HG03066 (cell line): ENCODE measurements around the gene TAS2R10.
"Not testable (repeated sequence)": the region's sequence is repeated elsewhere in the genome, so short reads cannot be mapped to it uniquely, and the experiment has no call there.

Experiments
- ATAC-seq: cut with Tn5 transposase; IDR thresholded peaks from one replicate; pipeline ENCODE4 v1.9.1; 2021; ENCODE audit warnings: low read depth; ENCODE audit not compliant: unreplicated experiment

The TAS2R10 gene

GRCh38 chr12:10826258-10826657, at the start of gene TAS2R10:
TSS of gene TAS2R10 (minus strand) at chr12:10826358. CDS start at chr12:10826269, 89 bp downstream.
- ATAC-seq = no peak

GRCh38 chr12:10873378-10873777, 47.2 kb upstream of the TAS2R10 start:
- no peak for ATAC-seq

GRCh38 chr12:10867381-10867780, 41.2 kb upstream of the TAS2R10 start:
- no peak for ATAC-seq

GRCh38 chr12:10863512-10864218, 37.5 kb upstream of the TAS2R10 start:
- ATAC-seq = no peak

- ATAC-seq = no peak
Observed at GRCh38 chr12:10861366-10861765, 35.2 kb upstream of the TAS2R10 start.

- no peak for ATAC-seq
Observed at GRCh38 chr12:10855807-10856206, 29.6 kb upstream of the TAS2R10 start.

GRCh38 chr12:10853776-10854175, 27.6 kb upstream of the TAS2R10 start:
- no peak for ATAC-seq

- ATAC-seq = no peak
Observed at GRCh38 chr12:10851243-10851858, 25.2 kb upstream of the TAS2R10 start.

GRCh38 chr12:10849425-10849878, 23.3 kb upstream of the TAS2R10 start, which contains the start of gene PRR4:
TSS of gene PRR4 (minus strand) at chr12:10849475. CDS start at chr12:10849437, 38 bp downstream.
- ATAC-seq = no peak

- ATAC-seq = no peak
Observed at GRCh38 chr12:10847744-10848143, 21.6 kb upstream of the TAS2R10 start.

- ATAC-seq = no peak
Observed at GRCh38 chr12:10842862-10843261, 16.7 kb upstream of the TAS2R10 start.

- ATAC-seq = no peak
Observed at GRCh38 chr12:10838461-10838860, 12.3 kb upstream of the TAS2R10 start.

- ATAC-seq = no peak
Observed at GRCh38 chr12:10829994-10830393, 3.8 kb upstream of the TAS2R10 start.

GRCh38 chr12:10824957-10825356, 1.2 kb downstream of the TAS2R10 start:
- ATAC-seq = no peak

GRCh38 chr12:10811883-10812536, 14.1 kb downstream of the TAS2R10 start:
- no peak for ATAC-seq

GRCh38 chr12:10810068-10810467, 16.1 kb downstream of the TAS2R10 start, which contains the start of gene TAS2R9:
TSS of gene TAS2R9 (minus strand) at chr12:10810168. CDS start at chr12:10810075, 93 bp downstream.
- no peak for ATAC-seq

GRCh38 chr12:10807186-10807585, 19.0 kb downstream of the TAS2R10 start, which contains the start of gene TAS2R8:
TSS of gene TAS2R8 (minus strand) at chr12:10807286. CDS start at chr12:10806980, 306 bp downstream.
- no peak for ATAC-seq

GRCh38 chr12:10802587-10802986, 23.6 kb downstream of the TAS2R10 start, which contains the start of gene TAS2R7:
TSS of gene TAS2R7 (minus strand) at chr12:10802627. CDS start at chr12:10802570, 57 bp downstream.
- no peak for ATAC-seq

- no peak for ATAC-seq
Observed at GRCh38 chr12:10801741-10802140, 24.4 kb downstream of the TAS2R10 start.

GRCh38 chr12:10794222-10794621, 31.9 kb downstream of the TAS2R10 start:
- no peak for ATAC-seq

GRCh38 chr12:10791769-10792168, 34.4 kb downstream of the TAS2R10 start:
- not testable (repeated sequence) for ATAC-seq
